RWPE1 (cell line): ENCODE results near the gene THOC1.

Experiments used
- CTCF ChIA-PET: fragments of 350-600 bp; sonication (Branson Sonifier 250); formaldehyde crosslinking; extraction: SDS; loops from one replicate; lab custom pipeline; 2021; lab: Yijun Ruan, JAX
- POLR2A ChIA-PET: fragments of 400-600 bp; formaldehyde crosslinking; extraction: SDS; loops from one replicate; lab custom pipeline; 2020; ENCODE audit warnings: antibody characterized with exemption; ENCODE audit not compliant: low non-redundant PET; lab: Yijun Ruan, JAX
- DNase-seq: peaks from one replicate; pipeline ENCODE4 v3.0.0; 2012; ENCODE audit warnings: low spot score
- H3K27ac ChIP-seq: fragments of 450-650 bp; 2 replicates; pipeline ENCODE4 v1.5.1; 2017
- CTCF ChIP-seq: fragments of 450-650 bp; conservative IDR thresholded peaks from 2 replicates; pipeline ENCODE4 v1.5.1; 2017; ENCODE audit warnings: low read depth, mild to moderate bottlenecking

Gene THOC1

DNA sequence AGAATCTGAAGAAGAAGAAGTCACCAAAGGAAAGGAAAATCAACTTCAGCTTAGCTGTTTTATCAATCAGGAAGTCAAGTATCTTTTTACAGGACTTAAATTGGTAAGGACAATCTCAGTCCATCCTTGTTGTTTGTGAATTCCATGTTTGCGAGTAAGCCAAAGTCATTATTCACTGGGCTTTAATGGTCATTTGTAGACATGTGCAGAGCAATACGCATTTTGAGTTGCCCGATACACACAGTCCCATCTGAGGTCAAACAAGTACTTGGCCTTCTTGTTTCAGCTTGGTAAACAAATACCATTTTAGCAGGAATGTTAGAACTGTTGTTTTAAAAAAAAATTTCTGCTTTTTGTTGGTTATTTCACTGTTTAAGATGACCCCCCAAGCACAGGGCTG is 68.6 kb downstream of the THOC1 start:
- no peak overlapping the region for H3K27ac ChIP-seq
- DNase-seq = no peak
- TF ChIP-seq CTCF = no peak
- ChIA-PET CTCF (no interaction called here), POLR2A (no interaction called here)

DNA sequence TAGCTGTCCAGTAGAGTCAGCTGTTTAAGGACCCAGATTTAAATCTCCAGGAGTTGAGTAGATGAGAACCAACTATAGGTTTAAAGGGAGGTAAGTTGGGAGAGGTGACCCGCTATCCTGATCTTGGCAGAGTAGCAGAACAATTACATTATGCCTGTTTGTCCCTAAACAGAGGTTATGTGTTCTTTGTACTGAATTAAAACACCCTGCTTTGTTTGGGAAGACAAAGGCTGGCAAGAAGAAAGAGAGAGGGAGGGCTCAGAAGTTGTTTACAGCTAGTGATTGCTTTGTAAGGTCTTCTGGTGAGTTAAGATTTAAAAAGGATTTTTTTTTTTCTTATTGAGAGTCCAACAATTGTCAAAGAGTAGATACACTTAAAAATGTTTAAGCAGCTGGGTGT is 72.2 kb downstream of the THOC1 start:
- no peak overlapping the region for H3K27ac ChIP-seq
- TF ChIP-seq CTCF = no peak
- ChIA-PET POLR2A (no interaction called here), CTCF (interaction anchor here (0.5 kb wide), 1 partner anchor 23 kb away, joined by 3 read pairs; no protein-coding TSS in a partner anchor)
- DNase-seq = no peak

DNA sequence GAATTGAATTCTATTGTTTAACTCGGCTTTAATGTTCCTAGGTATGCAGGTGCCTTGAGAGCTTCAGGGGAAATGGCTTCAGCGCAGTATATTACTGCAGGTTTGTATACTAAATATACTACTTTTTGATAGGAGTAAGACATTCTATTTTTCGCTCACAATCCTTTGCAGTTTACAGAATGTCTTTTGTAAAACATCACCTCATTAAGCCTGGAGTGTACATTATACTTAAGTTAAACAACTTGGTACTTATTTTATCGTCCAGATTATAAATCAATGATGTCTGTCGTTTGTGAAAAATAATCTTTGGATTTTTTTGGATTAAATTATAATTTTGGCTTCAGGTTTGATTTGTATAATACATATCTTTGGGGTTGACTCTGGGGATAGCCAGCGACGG is 75.0 kb downstream of the THOC1 start:
- no peak for TF ChIP-seq CTCF
- H3K27ac ChIP-seq = no peak overlapping the region
- POLR2A ChIA-PET = no interaction called here
- no peak for DNase-seq
- CTCF ChIA-PET = no interaction called here

DNA sequence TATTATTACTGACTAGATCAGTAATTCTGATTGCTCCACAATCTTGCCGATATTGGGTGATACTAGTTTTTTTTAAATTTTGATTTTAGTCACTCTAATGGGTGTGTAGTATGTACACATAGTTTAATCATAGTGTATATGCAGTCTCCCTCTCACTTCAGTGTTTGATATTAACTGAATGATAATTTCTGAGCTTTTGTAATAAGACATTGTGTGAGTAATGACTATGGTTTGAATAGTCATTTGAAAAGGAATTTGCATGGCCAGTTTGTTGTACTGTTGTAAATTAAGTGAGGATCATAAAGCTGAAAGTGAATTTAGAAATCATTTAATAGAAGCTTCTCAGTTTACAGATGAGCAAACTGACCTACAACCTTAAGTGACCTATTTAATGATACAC is 76.1 kb downstream of the THOC1 start:
- DNase-seq = no peak
- CTCF ChIA-PET = interaction anchor here (0.6 kb wide), 1 partner anchor 10 kb away, joined by 4 read pairs; no protein-coding TSS in a partner anchor
- TF ChIP-seq CTCF = no peak
- H3K27ac ChIP-seq = no peak overlapping the region
- POLR2A ChIA-PET = no interaction called here

DNA sequence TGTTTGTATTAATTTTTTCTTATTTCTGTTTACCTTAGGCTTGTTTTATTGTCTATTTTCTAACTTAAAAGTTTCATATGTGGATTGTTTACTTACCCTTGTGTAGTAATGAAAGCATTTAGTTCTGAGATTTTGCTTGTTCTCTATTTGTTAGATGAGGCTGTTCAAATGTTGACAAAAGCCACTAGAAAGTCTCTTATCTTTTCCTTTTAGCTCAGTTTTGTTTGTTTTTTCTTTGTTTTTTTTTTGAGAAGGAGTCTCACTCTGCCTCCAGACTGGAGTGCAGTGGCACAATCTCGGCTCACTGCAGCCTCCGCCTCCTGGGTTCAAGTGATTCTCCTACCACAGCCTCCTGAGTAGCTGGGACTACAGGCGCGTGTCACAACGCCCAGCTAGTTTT is 78.6 kb downstream of the THOC1 start:
- no peak for TF ChIP-seq CTCF
- ChIA-PET CTCF (no interaction called here), POLR2A (no interaction called here)
- no peak for DNase-seq
- no peak overlapping the region for H3K27ac ChIP-seq

- ChIA-PET CTCF (interaction anchor here (0.6 kb wide), 2 partner anchors 33 to 44 kb away, joined by 4 read pairs; no protein-coding TSS in a partner anchor), POLR2A (interaction anchor here (0.6 kb wide), 1 partner anchor 9 kb away, joined by 9 read pairs; no protein-coding TSS in a partner anchor)
- TF ChIP-seq CTCF = no peak
- H3K27ac ChIP-seq = no peak overlapping the region
- DNase-seq = peak; percentile 5
These were observed 84.1 kb downstream of the THOC1 start for GRCh38 chr18:183769-184168.
